Regular cardiac myocyte (primary cell): ENCODE data around the gene EVI5. TPM values are rescaled to one million over a fixed set of nuclear protein-coding genes. Genes with fewer than 3 reads are reported as not detected.

Source experiments
- total RNA-seq: library from RNA; depleted of rRNA; stranded (reverse); fragments of >200 nt; gene quantifications from 2 replicates; pipeline ENCODE4 v1.2.3, GENCODE V29; 2014

EVI5 gene
- total RNA-seq = 75.3 and 87.9 TPM in 2 replicates

DNA sequence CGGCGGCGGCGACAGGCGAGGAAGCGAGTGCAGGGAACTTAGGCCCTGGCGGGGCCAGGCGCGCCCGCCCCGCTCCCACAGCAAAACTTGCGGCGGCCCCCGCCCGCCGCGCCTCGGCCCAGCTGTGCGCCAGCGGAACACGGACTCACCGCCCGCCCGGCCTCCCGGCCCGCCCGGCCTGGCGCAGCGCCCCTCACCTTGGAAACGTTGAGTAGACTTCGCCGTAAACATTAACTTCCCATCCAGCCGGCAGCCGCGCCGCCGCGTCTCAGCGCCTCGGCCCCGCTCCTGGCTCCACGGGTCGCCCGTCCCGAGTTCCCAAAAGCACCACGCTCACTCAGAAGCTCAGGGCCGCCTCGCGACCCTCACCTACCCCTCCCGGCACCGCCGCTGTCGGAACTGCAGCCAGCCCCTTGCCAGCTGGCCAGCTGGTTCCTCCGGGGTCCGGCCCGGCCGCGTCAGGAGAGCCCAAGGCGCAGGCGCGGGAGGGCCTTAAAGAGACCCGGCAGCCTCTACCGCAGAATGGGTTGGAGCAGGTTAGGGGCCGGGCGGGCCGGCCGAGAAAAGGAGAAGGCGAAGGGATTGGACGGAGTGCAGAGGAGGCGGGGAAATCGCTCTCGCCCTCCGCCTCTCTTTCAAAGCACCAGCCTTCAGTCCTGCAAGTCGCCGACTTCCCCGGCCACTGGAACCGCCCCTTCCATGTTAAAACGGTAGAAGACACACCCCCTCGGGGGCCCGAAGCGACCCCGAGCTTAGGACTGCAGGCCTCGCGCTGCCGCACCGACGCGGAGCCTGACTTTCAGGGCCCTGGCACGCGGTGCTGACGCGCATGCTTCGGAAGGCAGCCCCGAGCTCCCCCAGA, at the start of gene EVI5:
TSS of gene EVI5 (minus strand) at position 470 of the 862 bp plus-strand sequence. CDS start 48,562 bp downstream, outside the sequence.

DNA sequence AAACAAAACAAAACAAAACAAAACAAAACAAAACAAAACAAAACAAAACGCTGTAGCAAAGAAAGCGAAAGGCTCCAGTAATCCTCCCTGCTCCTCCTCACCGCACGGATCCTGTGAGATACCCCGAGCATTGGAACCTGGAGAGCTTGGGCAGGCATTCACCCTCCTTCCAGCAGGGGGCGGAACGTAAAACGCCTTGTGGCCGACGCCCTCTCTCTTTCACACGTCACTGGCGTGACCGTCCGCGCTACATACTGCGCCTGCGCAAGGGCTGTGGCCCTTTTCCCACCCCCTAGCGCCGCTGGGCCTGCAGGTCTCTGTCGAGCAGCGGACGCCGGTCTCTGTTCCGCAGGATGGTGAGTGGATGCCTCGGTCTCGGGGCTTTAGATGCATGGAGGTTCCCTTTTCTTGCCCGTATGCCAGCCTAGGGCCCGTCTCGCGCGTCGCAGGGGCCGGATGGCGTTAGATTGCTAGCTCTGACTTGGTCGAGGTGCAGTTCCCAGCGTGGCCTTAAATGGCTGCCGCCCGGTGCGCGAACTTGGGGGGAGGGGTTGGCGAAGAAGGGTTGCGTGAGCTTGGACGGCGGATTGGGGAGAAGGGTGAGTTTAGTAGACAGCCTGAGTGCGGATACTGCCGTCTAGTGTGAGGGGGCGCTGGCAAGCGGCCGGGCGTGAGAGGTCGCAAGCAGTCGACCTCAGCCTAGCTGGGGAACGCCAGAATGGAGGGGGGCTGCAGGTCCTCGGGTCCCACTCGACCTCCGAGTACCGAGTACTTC, 47.0 kb upstream of the EVI5 start, which contains the start of gene RPL5:
TSS of gene RPL5 (plus strand) at position 279 of the 775 bp plus-strand sequence. CDS start at position 354, 75 bp downstream.

DNA sequence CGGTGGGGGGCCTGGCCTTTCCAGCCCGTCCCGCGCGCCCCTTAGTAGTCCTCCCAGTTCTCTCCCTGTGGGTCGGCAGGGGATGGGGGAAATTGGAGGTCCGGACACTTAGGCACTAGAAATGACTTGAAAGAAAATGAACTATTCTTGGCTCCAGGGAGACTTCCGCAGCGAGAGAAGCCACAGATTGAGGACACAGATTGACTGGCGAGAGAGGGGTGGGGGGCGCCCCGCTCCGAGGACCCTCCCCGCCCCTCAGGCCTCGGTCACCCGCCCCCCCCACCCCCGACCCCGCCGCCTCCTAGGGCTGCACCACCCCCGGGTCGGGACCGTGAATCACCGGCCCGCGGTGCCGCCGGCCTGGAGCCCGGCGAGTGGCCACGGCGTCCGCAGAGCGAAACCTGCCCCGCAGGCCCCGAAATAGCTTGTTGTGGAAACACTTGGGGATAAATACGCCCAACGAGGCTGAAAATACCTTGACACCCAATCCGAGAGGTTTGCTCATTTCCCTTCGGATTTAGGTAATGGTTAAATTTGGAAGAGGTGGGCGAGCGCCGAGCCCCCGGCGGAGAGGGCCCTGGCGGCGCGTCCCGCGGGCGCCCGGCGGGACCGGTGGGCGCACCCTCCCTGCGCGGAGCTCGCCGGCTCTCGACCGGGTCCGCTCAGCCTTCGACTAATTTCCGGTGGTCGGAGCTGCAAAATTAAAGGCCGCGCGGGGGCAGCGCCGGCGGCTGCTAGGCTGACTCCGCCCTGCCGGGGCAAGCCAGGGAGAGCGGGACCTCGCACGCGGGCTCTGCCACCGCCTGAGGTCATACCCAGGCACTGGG, 298.4 kb downstream of the EVI5 start, which contains the start of gene GFI1:
TSS of gene GFI1 (minus strand) at position 675 of the 827 bp plus-strand sequence. CDS start 3,438 bp downstream, outside the sequence.

Other genes starting within 250 kb of the EVI5 start
- gene RPL5, start 46.9 kb upstream of the EVI5 start, total RNA-seq = 1,090 and 1,382 TPM in 2 replicates
- gene DIPK1A, start 176.4 kb upstream of the EVI5 start, total RNA-seq = 20.1 and 27.9 TPM in 2 replicates